MM.1S (cell line): ENCODE results near the gene CRIP2.

Source experiments
- EZH2 ChIP-seq: fragments of 300-600 bp; sonication (generic); optimal IDR thresholded peaks from 2 replicates; pipeline ENCODE3; 2017; ENCODE audit warnings: low read depth, mild to moderate bottlenecking, antibody characterized with exemption, low read length, mixed read lengths
- TF ChIP-seq, protein P1 (sequence below): fragments of 300-600 bp; sonication (generic); IDR thresholded peaks from 2 replicates; pipeline ENCODE4 v1.5.1; 2016; ENCODE audit warnings: antibody characterized with exemption, low read length, mixed read lengths

DNA sequence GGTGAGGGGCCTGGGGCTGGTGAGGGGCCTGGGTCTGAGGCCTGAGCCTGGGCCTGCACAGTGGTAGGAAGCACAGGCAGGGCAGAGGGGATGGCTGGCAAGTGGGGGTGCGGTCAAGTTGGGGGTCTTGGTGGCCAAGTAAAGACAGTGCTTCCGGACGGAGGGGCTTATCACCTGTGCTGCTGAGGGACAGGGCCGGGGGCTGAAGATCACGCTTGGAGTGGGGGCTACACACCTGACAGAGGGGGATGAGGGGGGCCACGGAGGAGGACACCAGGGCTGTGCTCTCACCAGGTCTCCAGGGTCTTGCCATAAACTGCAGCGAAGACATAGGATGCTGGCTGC, 28.6 kb downstream of the CRIP2 start:
- TF ChIP-seq, protein P1, sequence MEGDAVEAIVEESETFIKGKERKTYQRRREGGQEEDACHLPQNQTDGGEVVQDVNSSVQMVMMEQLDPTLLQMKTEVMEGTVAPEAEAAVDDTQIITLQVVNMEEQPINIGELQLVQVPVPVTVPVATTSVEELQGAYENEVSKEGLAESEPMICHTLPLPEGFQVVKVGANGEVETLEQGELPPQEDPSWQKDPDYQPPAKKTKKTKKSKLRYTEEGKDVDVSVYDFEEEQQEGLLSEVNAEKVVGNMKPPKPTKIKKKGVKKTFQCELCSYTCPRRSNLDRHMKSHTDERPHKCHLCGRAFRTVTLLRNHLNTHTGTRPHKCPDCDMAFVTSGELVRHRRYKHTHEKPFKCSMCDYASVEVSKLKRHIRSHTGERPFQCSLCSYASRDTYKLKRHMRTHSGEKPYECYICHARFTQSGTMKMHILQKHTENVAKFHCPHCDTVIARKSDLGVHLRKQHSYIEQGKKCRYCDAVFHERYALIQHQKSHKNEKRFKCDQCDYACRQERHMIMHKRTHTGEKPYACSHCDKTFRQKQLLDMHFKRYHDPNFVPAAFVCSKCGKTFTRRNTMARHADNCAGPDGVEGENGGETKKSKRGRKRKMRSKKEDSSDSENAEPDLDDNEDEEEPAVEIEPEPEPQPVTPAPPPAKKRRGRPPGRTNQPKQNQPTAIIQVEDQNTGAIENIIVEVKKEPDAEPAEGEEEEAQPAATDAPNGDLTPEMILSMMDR, result no peak
- TF ChIP-seq EZH2, result no peak
